Upper lobe of left lung (tissue), 4 donors: ENCODE results near the gene PDE4D.

Experiments
- CTCF ChIP-seq, 6 experiments: fragments of 450-650 bp in 4 of 6; fragments of 200-600 bp in 2 of 6; sonication (generic) in 2 of 6; IDR thresholded peaks; one replicate each; pipeline ENCODE4 v1.5.1; 2016 to 2019; ENCODE audit warnings: antibody characterized with exemption in 6 of 6
- EP300 ChIP-seq, 4 donors: sonication (generic); formaldehyde crosslinking; IDR thresholded peaks; one replicate each; pipeline ENCODE4 v1.5.1; 2017; ENCODE audit warnings: antibody characterized with exemption in 4 of 4, control low read depth in 2 of 4
- POLR2A ChIP-seq, 4 donors: fragments of 450-650 bp; IDR thresholded peaks; one replicate each; pipeline ENCODE4 v1.5.1; 2016 to 2017; ENCODE audit warnings: antibody characterized with exemption in 4 of 4, mild to moderate bottlenecking in 2 of 4
- POLR2AphosphoS5 ChIP-seq, 2 donors: sonication (generic); formaldehyde crosslinking; IDR thresholded peaks; one replicate each; pipeline ENCODE4 v1.5.1; 2017; ENCODE audit warnings: antibody characterized with exemption in 2 of 2

GRCh38 chr5:59282726-59283125, 610.8 kb downstream of the PDE4D start:
- TF ChIP-seq CTCF (IDR thresholded peaks at IDR 0.05) (no peak), POLR2A (IDR thresholded peaks at IDR 0.05) (no peak), EP300 (IDR thresholded peaks at IDR 0.05) (no peak), POLR2AphosphoS5 (IDR thresholded peaks at IDR 0.05) (no peak)
